NT2/D1 (cell line): Measurements from ENCODE around the gene FRMD4A.

Source experiments
- DNase-seq: peaks from one replicate; pipeline ENCODE4 v3.0.0-alpha.2; 2011; ENCODE audit warnings: low read depth, low spot score
- H3K27me3 ChIP-seq: 2 replicates; pipeline ENCODE4 v1.6.0; 2011; ENCODE audit warnings: mild to moderate bottlenecking; ENCODE audit not compliant: insufficient read length, insufficient read depth
- H3K36me3 ChIP-seq: 2 replicates; pipeline ENCODE4 v1.6.1; 2011; ENCODE audit warnings: mild to moderate bottlenecking, low read length, mixed read lengths; ENCODE audit not compliant: insufficient read depth, insufficient read length
- H3K4me1 ChIP-seq: 2 replicates; pipeline ENCODE4 v1.5.1; 2011; ENCODE audit not compliant: insufficient read depth, insufficient read length
- H3K4me3 ChIP-seq: 2 replicates; pipeline ENCODE4 v1.5.1; 2011; ENCODE audit warnings: low read depth; ENCODE audit not compliant: insufficient read length
- H3K9ac ChIP-seq: 2 replicates; pipeline ENCODE4 v1.6.0; 2011; ENCODE audit warnings: low read depth; ENCODE audit not compliant: insufficient read length
- H3K9me3 ChIP-seq: 2 replicates; pipeline ENCODE4 v1.5.1; 2011; ENCODE audit warnings: mild to moderate bottlenecking, low read length; ENCODE audit not compliant: insufficient read depth
- SUZ12 ChIP-seq: IDR thresholded peaks from 2 replicates; pipeline ENCODE4 v1.6.1; 2011; ENCODE audit not compliant: insufficient read length, insufficient read depth; ENCODE audit errors: extremely low read depth
- YY1 ChIP-seq: IDR thresholded peaks from 2 replicates; pipeline ENCODE4 v1.6.1; 2011; ENCODE audit not compliant: insufficient read length, insufficient read depth
- ZNF274 ChIP-seq: IDR thresholded peaks from 2 replicates; pipeline ENCODE4 v1.6.1; 2011; ENCODE audit warnings: mild to moderate bottlenecking, low read depth, low read length

The FRMD4A gene

DNA sequence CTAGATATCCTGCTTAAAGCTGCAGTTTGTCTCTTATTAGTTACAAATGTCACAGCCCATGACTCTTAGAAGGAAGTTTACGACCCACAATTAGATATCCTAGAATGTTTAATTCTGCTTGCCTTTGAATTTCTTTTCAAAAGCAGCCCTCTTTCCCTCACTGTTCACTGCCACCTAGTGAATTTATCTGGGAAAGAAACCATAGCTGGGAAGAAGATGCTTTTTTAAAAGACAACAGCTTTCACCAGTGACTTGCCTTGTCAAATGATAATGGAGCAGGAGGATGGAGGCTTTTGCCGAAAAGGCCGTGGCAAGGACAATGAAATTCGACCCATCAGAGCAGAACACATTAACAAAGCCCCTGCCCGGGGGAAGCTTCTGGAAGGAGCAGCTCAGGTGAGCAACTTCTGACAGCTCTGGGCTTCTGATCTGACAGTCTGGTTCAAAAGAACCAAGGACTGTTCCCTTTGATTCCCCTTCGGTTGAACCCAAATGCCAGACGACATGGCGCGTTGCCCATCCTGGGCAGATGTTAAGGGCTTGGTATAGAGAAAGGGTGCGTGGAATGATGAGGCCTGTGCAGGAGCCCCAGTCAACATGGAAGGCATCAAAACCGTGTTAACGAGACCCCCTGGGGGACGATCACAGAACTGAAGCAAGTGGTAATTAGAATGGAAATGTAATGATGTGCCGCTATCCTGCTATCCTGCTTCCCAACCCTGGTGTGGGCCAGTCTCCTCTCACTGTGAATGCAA lies 236.8 kb downstream of the FRMD4A start:
- peak overlapping the region; percentile 42 for H3K9ac ChIP-seq
- no peaks in the 10 kb centered on the region for H3K9me3 ChIP-seq
- H3K27me3 ChIP-seq = no peaks in the 10 kb centered on the region
- H3K4me1 ChIP-seq = peaks cover 7% of the 10 kb centered on the region
- H3K36me3 ChIP-seq = no peaks in the 10 kb centered on the region
- peak; percentile 49 for DNase-seq
- no peak overlapping the region for H3K4me3 ChIP-seq
- no peak for TF ChIP-seq SUZ12

DNA sequence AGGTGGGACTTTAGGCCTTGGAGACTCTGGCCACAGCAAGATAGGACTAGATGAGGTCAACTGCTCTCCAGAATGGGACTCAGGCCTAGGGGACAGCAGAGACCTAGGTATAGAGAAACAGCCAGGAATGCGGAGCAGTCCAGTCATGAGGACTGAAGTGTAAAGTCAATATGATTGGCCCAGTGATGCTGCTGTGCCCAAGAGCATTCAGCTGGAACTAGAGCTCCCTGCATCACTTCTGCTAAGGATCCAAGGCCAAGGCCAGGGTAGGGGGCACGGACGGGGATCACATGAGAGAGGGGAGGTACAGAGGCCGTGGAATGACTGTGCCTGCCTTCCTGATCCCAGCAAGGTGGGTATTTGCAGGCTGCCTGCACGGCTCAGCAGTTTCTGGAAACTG lies 237.9 kb downstream of the FRMD4A start:
- Histone ChIP-seq H3K4me1 (peaks cover 7% of the 10 kb centered on the region), H3K4me3 (no peak overlapping the region), H3K27me3 (no peaks in the 10 kb centered on the region), H3K9ac (no peak overlapping the region), H3K9me3 (no peaks in the 10 kb centered on the region), H3K36me3 (no peaks in the 10 kb centered on the region)
- no peak for DNase-seq
- no peak for TF ChIP-seq ZNF274
- no peak for TF ChIP-seq YY1
- TF ChIP-seq SUZ12 = no peak

DNA sequence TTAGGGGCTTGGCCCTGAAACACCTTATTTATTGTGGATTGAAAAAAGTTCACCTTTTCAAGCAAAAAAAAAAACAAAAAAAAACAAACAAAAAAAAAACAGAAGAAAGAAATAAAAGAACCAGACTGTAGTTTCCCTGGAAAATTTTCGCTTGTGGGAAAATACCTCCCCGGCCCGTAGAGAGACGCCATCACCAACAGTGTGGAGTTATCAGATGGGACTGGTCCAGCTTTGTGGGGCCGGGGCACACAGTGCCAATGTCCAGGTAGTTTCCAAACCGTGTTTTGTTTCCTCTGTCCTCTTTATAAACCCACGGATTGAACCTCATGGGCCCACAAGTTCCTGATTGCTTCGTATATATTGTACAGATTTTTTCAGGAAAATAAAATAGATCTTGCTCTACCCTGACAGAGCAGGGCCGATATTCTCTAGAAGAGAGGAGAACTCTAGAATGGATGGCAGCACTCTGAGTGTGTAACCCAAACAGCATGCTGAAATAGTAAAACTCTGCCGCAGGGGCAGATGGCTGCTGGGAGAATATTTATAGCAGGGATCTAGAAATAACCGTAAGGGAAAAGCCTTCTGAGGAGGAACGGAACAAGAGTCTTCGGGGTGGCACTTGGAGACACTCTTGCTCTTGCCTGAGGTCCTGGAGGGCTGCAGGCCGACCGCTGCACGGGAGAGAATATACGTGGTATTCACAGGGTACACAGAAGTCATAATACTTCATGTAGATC lies 241.0 kb downstream of the FRMD4A start:
- Histone ChIP-seq H3K27me3 (no peaks in the 10 kb centered on the region), H3K36me3 (no peaks in the 10 kb centered on the region), H3K4me3 (no peak overlapping the region), H3K4me1 (peaks cover 5% of the 10 kb centered on the region), H3K9me3 (no peaks in the 10 kb centered on the region), H3K9ac (no peak overlapping the region)
- no peak for DNase-seq
- TF ChIP-seq YY1 (no peak), SUZ12 (no peak), ZNF274 (no peak)

- no peak for DNase-seq
- Histone ChIP-seq H3K36me3 (no peaks in the 10 kb centered on the region), H3K9me3 (no peaks in the 10 kb centered on the region), H3K4me1 (no peaks in the 10 kb centered on the region), H3K9ac (no peak overlapping the region), H3K4me3 (no peak overlapping the region), H3K27me3 (no peaks in the 10 kb centered on the region)
- TF ChIP-seq YY1 = no peak
- no peak for TF ChIP-seq ZNF274
- no peak for TF ChIP-seq SUZ12
These were observed 243.2 kb downstream of the FRMD4A start for GRCh38 chr10:14087566-14087965.

DNA sequence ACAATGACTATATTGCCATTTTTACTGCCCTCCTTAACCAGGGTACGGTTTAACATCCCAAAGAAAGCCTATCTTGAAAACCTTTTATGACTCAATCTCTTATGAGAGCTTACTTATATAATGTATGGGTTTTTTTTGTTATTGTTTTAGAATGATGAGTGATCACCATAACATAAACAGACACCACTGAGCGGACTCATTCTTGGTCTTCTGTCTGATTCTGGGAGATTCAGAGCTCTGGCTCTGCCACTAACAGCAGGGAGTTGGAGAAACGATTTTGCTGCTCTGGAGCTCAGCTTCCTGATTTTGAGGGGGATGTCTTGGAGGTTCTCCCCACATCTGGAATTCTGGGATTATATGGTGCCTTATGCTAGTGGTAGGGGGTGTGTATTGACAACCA lies 244.1 kb downstream of the FRMD4A start:
- Histone ChIP-seq H3K4me1 (no peaks in the 10 kb centered on the region), H3K36me3 (no peaks in the 10 kb centered on the region), H3K9ac (no peak overlapping the region), H3K4me3 (no peak overlapping the region), H3K9me3 (no peaks in the 10 kb centered on the region), H3K27me3 (no peaks in the 10 kb centered on the region)
- no peak for TF ChIP-seq YY1
- TF ChIP-seq ZNF274 = no peak
- no peak for TF ChIP-seq SUZ12
- no peak for DNase-seq

DNA sequence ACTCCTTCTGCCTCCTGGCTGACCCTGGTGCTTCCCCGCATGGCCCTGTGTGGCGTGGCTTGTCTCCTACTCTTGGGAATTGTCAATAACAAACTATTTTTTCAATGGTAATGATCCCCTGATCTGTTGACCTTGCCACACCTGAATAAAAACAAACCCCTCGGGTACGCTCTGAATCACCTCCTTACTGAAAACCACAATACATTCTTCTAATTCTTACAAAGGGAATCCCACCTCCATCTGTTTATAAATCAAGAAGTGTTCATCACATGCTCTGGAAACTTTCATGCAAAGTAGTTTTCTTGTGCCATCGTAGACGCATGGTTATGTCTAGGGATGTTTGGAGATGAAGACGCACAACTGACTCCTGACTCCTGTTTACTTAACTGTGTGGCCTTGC lies 245.8 kb downstream of the FRMD4A start:
- TF ChIP-seq SUZ12 = no peak
- TF ChIP-seq ZNF274 = no peak
- TF ChIP-seq YY1 = no peak
- no peak for DNase-seq
- H3K36me3 ChIP-seq = no peaks in the 10 kb centered on the region
- no peak overlapping the region for H3K9ac ChIP-seq
- no peaks in the 10 kb centered on the region for H3K9me3 ChIP-seq
- no peaks in the 10 kb centered on the region for H3K27me3 ChIP-seq
- no peaks in the 10 kb centered on the region for H3K4me1 ChIP-seq
- H3K4me3 ChIP-seq = no peak overlapping the region

DNA sequence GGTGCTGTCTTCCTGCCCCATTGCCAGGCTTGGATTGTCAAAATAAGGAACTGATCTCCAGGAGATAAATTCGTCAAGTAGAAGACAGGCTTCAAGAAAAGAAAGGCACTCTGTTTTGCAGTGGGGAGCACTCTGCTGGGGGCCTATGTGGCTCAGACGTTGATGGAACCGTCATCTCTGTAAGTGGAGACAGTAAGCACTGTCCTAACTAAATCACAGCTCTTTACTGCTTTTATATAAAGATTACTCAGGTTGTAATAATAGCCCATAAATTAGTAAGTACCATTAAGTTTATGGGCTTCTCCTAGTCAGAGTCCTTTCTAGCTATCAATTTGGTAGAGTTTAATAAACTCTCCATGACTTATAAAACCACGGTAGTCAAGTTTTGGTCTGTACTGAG lies 249.9 kb downstream of the FRMD4A start:
- H3K27me3 ChIP-seq = no peaks in the 10 kb centered on the region
- H3K4me1 ChIP-seq = no peaks in the 10 kb centered on the region
- no peak for TF ChIP-seq ZNF274
- no peak for TF ChIP-seq SUZ12
- no peak for TF ChIP-seq YY1
- H3K4me3 ChIP-seq = no peak overlapping the region
- H3K36me3 ChIP-seq = no peaks in the 10 kb centered on the region
- no peak overlapping the region for H3K9ac ChIP-seq
- H3K9me3 ChIP-seq = no peaks in the 10 kb centered on the region
- DNase-seq = no peak
